Endometrial microvascular endothelial cells (primary cell): ENCODE results near the gene AKAP12. TPM values are rescaled to one million over a fixed set of nuclear protein-coding genes. Genes with fewer than 3 reads are reported as not detected.
"Not testable (repeated sequence)": the region's sequence is repeated elsewhere in the genome, so short reads cannot be mapped to it uniquely, and the experiment has no call there.

ENCODE experiments used
- in situ Hi-C: cut with HindIII; loops from 2 replicates; pipeline ENCODE4 v1.10.0; 2017; ENCODE audit warnings: low sequenced_read_pairs, low pct_unique_long_range_greater_than_20kb; ENCODE audit errors: inconsistent ontology term
- total RNA-seq: library from RNA; depleted of rRNA; stranded (reverse); fragments of >200 nt; gene quantifications from one replicate; pipeline ENCODE4 v1.2.3, GENCODE V29; 2015; ENCODE audit errors: inconsistent ontology term

Gene AKAP12
- total RNA-seq, 1 donor from 2014 or later = 121 TPM

- in situ Hi-C loops = loop anchor here (25.0 kb wide), 1 partner anchor 312 kb away; no protein-coding TSS in a partner anchor
Observed at GRCh38 chr6:151323791-151324487, 84.2 kb downstream of the AKAP12 start.

DNA sequence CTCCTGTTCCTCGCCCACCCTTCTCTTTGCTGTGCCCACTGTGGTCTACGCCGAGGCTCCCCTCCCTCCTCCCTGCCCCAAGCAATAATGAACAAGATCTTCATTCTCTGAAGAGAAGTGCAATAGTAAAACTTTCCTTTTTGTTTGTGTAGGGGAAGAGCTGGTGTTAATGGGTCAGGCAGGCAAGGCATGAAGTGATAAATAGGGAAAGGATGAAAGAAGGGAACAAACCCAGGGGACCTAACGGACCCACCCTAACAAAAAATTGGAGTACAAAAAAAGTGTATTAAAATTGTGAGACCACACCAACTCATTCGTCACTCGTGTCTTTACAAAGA is 84.7 kb downstream of the AKAP12 start:
- in situ Hi-C loops = loop anchor here (25.0 kb wide), 1 partner anchor 312 kb away; no protein-coding TSS in a partner anchor

DNA sequence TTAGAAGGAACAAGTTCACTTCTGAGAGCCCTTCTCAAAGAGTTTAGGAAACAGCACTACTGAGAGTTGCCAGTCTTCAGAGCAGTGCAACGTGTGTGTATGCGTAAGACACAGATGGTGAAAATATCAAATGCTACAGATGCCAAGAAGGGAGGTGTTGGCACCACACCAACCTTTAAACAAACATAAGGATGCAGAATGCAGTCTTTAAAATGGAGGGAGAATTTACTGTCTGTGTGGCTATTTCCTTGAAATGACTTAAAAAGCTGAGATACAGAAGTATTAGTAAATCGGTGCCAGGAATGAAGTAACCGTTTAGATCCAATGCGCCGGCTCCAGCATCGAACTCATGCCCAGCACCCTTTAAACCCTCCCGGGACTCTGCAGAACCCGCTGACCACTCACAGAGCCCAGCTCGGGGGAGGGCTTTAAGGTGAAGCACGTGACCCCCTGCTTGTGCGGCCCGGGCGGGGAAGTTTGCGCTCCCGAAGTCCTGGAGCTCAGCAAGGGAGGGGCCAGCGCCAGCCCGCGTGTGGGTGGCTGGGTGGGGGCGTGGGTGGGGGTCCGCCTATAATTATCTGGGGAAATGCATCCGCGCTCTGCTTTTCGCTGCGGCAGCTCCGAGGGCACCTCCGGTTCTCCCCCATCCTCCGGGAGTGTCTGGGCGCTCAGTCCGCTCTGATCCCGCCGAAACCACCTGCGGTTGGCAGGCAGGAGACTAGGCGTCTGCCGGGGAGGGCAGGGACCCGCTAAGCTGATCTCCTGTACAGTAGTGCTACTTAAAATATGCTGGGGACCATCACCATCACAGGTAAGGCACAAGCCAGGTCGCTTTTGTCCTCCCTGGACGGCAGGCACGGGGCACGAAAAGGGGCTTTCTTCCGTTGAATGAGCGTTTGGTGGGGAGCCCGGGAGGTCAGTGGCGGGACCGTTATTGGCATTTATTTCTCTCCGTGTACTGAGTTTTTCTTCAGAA is 85.6 kb downstream of the AKAP12 start:
- in situ Hi-C loops = no loop called here

DNA sequence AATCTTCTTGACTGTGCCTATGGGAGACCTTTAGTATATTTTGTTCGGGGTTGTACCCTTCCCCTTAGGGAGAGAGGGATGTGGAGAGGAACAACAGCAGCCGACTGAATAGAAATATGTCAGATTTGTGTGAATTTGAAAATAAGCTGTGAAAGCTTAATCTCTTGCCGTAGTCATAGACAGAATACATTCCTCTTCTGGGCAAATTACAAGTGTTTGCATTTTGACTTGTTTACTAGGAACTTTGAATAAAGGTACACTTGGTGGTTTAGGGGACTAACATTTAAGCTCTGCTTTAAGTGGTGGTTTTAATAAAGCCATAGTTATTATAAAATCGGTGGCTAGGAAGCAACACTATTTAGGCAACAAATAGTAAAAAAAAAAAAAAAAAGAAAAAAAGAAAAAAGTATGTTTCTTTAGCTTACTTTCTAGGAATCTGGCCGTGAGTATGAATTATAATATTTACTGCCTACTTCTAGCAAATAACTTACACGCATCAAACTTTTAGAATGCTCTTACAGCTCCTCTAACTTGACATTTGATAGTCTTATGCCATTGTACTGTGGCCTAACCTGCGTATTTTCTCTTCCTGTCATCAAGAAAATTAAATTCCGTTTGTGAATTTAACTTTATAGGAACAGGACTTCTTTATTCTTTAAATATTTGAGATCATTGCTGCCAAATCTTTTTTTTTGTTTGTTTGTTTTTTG is 86.5 kb downstream of the AKAP12 start:
- in situ Hi-C loops = no loop called here

- in situ Hi-C loops = no loop called here
Observed at GRCh38 chr6:151327101-151327500, 87.3 kb downstream of the AKAP12 start.

- in situ Hi-C loops = no loop called here
Observed at GRCh38 chr6:151330130-151330696, 90.4 kb downstream of the AKAP12 start.

GRCh38 chr6:151335930-151336329 is 96.2 kb downstream of the AKAP12 start:
- in situ Hi-C loops = no loop called here

DNA sequence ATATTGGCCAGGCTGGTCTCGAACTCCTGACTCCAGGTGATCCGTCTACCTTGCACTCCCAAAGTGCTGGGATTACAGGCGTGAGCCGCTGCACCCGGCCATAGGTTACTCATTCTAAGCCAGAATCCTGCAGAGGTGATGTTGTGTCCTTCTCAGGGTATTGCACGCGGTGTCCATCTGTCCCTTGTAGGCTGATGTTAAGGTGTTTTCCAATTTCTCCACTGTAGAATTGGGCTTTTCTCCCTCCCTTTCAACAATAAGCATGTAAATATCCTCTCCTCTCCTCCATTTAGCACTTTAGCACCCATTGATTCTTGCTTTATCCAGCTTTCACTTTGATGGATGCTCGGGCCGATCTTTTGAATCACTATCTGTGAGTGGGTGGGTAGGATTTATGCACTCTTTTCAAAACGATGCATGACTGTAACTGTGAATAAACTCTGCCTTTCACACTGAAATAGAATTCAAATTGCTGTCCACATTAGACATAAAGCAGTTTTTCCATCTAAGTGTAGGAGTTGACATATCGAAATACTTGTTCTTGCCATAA is 99.0 kb downstream of the AKAP12 start:
- in situ Hi-C loops = no loop called here

DNA sequence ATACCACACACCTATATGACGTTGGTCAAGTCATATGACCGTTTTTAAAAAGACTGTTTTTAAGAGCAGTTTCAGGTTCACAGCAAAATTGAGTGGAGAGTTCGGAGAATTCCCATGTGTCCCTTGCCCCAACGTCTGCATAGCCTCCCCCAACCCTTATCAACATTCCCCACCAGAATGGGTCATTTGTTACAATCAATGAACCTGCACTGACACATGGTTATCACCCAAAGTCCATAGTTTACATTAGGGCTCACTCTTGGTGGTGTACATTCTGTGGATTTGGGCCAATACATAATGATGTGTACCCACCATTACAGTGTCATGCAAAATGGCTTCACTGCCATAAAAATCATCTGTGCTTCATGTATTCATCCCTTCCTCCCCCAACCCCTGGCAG is 99.6 kb downstream of the AKAP12 start:
- in situ Hi-C loops = no loop called here

DNA sequence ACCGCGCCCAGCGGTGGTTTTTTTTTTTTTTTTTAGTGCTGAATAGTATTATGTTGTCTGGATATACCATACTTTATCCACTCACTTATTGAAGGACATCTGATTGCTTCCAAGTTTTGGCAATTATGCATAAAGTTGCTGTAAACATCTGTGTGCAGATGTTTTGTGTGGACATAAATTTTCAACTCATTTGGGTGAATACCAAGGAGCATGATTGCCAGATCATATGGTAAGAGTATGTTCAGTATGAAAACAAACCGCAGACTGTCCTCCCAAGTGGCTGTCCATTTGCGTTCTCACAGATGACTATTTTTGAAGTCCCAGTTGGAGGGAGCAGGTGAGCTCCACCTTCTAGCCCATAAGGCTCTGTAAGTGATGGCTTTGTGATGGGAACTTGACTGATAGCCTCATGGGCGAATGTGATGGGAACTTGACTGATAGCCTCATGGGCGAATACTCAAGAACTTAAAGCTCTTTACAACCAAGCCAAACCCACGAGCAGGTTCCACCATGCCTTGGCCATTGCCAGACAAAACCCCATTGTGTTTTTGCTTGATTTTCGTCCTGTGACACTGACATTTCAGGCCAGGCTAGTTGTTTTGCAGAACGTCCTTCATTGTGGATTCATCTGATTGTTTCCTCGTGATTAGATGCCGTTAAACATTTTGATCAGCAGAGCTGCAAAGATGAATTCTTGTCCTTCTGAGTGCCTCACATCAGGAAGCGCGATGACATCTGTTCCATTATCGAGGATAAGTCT is 100.6 kb downstream of the AKAP12 start:
- in situ Hi-C loops = no loop called here

DNA sequence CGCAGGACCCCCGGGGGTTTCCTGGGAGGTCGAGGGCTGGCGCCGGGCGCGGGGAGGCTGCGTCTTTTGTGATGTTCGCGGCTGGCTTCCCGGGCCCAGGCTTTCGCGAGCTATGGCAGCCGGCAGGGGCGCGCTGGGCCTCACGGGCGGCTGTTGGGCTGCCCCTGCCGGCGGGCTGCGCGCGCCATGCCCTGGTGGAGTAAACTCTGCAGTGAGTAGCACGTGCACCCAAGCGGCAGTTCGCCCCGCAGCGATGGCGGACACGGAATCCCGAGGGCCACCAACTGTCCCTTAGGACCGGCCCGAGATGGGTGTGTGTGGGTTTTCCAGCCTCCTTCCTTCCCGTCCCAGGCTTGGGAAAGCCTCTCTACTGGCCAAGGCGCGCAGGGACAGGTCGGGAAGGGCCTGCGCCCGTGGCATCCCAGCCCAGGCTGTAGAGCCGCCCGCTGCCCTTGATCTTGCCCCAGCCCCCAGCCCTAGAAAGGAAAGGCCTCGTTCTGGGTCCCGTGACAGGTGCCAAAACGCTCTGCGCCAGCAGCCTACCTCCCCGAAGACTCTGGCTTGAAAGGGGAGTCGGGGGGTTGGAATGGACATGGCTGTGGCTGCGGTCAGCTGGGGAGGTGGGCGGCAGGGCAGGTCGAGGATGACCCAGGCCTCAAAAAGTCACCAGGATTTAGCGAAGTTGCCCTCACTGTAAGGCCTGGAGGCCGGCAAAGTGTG is 101.9 kb downstream of the AKAP12 start:
- in situ Hi-C loops = no loop called here

DNA sequence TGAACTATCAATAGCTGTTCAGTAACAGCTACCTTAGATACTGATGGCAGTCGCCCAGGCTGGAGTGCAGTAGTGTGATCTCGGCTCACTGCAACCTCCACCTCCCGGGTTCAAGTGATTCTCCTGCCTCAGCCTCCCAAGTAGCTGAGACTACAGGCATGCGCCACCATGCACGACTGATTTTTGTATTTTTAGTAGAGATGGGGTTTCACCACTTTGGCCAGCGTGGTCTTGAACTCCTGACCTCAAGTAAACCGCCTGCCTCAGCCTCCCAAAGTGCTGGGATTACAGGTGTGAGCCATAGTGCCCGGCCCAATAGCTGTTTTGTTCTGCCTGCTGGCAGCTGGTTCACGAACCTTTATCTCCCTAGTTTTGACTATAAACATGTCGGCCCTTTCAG is 103.0 kb downstream of the AKAP12 start:
- in situ Hi-C loops = not testable (repeated sequence)

DNA sequence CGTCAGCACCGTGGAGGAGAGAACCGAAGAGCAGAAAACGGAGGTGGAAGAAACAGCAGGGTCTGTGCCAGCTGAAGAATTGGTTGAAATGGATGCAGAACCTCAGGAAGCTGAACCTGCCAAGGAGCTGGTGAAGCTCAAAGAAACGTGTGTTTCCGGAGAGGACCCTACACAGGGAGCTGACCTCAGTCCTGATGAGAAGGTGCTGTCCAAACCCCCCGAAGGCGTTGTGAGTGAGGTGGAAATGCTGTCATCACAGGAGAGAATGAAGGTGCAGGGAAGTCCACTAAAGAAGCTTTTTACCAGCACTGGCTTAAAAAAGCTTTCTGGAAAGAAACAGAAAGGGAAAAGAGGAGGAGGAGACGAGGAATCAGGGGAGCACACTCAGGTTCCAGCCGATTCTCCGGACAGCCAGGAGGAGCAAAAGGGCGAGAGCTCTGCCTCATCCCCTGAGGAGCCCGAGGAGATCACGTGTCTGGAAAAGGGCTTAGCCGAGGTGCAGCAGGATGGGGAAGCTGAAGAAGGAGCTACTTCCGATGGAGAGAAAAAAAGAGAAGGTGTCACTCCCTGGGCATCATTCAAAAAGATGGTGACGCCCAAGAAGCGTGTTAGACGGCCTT is 110.0 kb downstream of the AKAP12 start:
- in situ Hi-C loops = loop anchor here (25.0 kb wide), 1 partner anchor 462 kb away; no protein-coding TSS in a partner anchor

GRCh38 chr6:151350442-151351145 is 110.8 kb downstream of the AKAP12 start:
- in situ Hi-C loops = loop anchor here (25.0 kb wide), 1 partner anchor 463 kb away; no protein-coding TSS in a partner anchor

GRCh38 chr6:151351146-151351700 is 111.5 kb downstream of the AKAP12 start:
- in situ Hi-C loops = loop anchor here (25.0 kb wide), 1 partner anchor 464 kb away; no protein-coding TSS in a partner anchor

DNA sequence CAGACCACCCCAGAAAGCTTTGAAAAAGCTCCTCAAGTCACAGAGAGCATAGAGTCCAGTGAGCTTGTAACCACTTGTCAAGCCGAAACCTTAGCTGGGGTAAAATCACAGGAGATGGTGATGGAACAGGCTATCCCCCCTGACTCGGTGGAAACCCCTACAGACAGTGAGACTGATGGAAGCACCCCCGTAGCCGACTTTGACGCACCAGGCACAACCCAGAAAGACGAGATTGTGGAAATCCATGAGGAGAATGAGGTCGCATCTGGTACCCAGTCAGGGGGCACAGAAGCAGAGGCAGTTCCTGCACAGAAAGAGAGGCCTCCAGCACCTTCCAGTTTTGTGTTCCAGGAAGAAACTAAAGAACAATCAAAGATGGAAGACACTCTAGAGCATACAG is 112.0 kb downstream of the AKAP12 start:
- in situ Hi-C loops = loop anchor here (25.0 kb wide), 1 partner anchor 464 kb away; no protein-coding TSS in a partner anchor
